HS-5 (cell line): ENCODE measurements around the gene RNU7-1.

Source experiments
- DNase-seq: peaks from one replicate; pipeline ENCODE4 v3.0.0-alpha.2; 2012; ENCODE audit warnings: low read depth

The RNU7-1 gene

GRCh38 chr12:6917491-6918231, 26.0 kb upstream of the RNU7-1 start:
- DNase-seq, result no peak

DNA sequence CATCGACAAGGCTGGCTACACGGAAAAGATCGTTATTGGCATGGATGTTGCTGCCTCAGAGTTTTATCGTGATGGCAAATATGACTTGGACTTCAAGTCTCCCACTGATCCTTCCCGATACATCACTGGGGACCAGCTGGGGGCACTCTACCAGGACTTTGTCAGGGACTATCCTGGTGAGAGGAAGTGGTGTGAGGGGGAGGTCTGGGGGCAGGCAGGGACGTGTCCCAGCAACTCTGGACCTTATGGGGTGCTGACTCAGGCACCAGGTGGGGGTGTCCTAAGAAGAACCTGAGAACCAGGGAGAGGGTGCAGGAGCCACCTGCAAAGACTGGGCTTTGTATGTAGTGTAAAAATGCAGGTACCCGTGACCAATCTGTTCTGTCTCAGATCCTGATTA, 24.0 kb upstream of the RNU7-1 start:
- DNase-seq, result no peak

DNA sequence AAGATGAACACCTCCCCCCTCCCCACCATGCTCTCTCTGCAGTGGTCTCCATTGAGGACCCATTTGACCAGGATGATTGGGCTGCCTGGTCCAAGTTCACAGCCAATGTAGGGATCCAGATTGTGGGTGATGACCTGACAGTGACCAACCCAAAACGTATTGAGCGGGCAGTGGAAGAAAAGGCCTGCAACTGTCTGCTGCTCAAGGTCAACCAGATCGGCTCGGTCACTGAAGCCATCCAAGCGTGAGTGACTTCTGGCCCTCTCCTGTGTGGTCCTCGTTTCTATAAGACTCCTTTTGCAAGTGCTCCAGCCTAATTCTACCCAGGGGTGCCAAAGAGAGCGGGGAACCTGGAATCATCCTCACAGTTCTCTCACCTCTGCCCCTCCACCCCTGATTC, 22.1 kb upstream of the RNU7-1 start:
- no peak for DNase-seq

DNA sequence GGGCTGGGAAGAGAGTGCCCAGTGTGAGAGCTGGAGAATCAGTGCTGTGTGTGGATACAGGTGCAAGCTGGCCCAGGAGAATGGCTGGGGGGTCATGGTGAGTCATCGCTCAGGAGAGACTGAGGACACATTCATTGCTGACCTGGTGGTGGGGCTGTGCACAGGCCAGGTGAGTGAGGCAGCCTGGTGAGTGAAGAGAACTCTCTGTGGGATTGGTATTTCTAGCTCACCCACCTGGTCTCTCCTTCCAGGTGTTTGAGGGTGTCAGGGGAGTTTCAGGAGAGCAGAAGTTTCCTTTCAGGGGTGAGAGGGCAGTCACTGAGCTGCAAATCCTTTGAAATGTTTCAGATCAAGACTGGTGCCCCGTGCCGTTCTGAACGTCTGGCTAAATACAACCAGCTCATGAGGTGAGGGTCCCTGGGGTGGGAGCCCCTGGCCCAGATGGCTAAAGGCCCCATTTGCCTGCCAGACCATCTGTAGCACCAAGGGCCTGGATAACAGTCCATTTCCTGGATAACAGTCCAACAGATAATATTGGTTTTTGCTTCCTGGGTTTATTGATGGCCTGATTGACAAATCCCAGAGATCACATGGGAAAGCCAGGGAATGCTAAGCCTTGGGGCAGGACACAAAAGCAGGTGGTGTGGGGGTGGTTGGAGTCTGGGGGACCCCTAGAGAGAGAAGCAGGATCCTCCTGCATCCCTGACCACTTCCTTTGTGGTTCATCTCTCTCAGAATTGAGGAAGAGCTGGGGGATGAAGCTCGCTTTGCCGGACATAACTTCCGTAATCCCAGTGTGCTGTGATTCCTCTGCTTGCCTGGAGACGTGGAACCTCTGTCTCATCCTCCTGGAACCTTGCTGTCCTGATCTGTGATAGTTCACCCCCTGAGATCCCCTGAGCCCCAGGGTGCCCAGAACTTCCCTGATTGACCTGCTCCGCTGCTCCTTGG, 21.3 kb upstream of the RNU7-1 start:
- no peak for DNase-seq

DNA sequence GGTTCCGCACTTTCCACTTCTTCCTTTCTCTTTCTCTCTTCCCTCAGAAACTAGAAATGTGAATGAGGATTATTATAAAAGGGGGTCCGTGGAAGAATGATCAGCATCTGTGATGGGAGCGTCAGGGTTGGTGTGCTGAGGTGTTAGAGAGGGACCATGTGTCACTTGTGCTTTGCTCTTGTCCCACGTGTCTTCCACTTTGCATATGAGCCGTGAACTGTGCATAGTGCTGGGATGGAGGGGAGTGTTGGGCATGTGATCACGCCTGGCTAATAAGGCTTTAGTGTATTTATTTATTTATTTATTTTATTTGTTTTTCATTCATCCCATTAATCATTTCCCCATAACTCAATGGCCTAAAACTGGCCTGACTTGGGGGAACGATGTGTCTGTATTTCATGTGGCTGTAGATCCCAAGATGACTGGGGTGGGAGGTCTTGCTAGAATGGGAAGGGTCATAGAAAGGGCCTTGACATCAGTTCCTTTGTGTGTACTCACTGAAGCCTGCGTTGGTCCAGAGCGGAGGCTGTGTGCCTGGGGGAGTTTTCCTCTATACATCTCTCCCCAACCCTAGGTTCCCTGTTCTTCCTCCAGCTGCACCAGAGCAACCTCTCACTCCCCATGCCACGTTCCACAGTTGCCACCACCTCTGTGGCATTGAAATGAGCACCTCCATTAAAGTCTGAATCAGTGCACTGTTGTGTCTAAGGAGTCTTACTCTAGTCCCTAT, 20.4 kb upstream of the RNU7-1 start:
- no peak for DNase-seq

GRCh38 chr12:6923851-6924250, 19.8 kb upstream of the RNU7-1 start:
- DNase-seq, result no peak

DNA sequence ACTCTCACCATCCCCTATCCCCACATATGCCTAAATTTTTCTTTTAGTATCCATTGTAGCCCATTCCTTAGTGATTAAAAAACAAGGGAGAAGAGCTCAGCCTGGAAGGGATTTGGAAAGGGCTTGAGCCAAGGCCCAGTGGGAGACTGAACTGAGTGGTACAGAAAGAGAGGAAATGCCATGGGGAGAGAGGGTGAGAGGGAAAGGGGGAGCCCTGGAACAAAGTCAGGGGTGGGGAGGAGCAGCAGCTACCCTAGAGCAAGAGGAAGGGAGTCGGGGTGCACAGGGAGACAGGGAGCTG, 18.4 kb upstream of the RNU7-1 start:
- DNase-seq, result no peak

DNA sequence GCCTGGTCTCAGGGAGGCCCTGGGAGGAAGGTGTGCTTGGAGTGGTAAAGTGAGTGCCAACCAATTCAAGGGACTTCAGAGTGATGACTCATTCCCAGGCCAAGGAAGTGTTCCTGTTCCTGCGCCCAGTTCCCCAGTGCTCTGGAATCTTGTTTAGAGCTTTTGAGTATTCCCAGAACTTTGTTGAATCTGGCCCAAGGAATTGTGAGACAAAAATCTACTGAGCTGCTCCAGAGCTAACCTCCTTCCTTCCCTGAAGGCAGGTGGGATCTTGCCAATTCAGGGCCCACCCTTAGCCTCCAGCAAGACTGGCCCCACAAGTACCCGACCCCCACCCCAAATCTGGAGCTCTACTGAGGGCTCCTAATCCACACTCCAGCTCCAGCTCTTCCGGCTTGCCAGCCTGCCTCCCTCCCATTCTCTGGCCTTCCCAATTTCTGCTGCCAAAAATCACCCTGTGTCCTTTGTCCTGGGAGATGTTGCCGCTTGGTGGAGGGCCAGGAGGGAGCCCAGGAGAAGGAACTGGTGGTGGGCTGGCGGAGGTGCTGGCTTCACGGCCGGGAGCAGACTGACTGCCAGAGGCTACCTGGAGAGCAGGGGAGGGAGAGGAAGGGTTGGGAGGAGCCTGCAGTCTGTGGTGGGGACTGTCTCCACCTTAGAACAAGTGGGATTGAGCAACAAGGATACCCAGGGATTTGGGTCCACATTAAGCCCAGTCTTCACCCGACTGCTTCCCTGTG, 17.9 kb upstream of the RNU7-1 start:
- peak; percentile 80 for DNase-seq

GRCh38 chr12:6927379-6928021, 16.1 kb upstream of the RNU7-1 start, which contains the start of gene ATN1:
Gene ATN1, plus strand, starts transcription at chr12:6927959. Its CDS starts 6,043 bp downstream, at chr12:6934002.
- DNase-seq, result no peak

GRCh38 chr12:6928022-6928702, 15.5 kb upstream of the RNU7-1 start:
- DNase-seq, result no peak

DNA sequence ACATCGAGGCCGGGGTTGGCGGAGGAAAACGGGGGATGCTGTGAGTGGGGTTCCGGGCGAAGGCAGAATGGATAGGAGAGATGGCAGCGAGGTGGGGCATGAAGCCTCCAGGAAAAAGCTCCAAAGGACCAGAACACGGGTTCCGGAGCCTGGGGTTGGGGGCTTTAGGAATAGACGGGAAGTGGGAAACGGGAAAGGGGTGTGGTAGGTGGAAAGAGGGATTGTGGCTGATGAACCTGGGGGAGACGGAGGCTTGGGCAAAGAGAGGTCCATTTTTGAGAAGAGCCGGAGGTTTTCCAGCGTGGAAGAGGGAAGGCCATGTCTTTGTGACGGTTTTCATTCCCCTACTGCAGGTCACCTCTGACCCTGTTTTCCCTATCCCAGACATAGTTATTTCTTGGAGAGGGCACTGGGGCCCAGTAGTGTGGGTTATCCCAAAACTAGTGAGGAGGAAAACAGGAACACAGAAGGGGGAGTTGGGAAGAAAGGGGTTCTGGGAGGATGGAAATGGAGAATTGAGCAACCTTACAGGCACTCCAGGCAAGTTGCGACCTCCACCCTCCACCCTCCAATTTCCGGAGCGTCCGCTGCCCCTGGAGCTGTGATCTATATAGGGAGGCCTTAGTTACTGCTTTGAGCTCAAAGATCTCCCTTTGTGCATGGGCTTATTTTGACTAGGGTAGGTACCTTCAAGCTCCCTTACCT, 14.8 kb upstream of the RNU7-1 start:
- DNase-seq, result no peak

GRCh38 chr12:6929466-6930452, 13.9 kb upstream of the RNU7-1 start:
- no peak for DNase-seq

DNA sequence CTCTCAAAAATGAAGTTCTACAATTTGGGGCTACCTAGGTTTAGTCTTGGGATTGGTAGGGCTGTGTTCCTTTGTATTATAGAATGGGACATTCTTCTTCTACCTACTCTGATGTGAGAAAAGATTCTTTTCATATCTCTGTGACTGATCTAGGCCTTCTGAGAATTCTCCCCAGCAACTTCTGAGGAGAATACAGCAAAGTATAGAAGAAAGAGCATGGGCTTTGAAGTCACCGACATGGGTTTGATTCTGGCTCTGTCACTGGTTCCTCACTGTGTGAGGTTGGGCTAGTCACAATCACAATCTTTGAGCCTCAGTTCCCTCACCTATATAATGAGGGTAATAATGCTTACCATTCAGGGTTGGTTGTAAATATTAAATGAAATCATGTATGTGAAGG, 10.8 kb upstream of the RNU7-1 start:
- no peak for DNase-seq

- DNase-seq, result no peak
Observed at GRCh38 chr12:6934110-6934509, 9.5 kb upstream of the RNU7-1 start.

DNA sequence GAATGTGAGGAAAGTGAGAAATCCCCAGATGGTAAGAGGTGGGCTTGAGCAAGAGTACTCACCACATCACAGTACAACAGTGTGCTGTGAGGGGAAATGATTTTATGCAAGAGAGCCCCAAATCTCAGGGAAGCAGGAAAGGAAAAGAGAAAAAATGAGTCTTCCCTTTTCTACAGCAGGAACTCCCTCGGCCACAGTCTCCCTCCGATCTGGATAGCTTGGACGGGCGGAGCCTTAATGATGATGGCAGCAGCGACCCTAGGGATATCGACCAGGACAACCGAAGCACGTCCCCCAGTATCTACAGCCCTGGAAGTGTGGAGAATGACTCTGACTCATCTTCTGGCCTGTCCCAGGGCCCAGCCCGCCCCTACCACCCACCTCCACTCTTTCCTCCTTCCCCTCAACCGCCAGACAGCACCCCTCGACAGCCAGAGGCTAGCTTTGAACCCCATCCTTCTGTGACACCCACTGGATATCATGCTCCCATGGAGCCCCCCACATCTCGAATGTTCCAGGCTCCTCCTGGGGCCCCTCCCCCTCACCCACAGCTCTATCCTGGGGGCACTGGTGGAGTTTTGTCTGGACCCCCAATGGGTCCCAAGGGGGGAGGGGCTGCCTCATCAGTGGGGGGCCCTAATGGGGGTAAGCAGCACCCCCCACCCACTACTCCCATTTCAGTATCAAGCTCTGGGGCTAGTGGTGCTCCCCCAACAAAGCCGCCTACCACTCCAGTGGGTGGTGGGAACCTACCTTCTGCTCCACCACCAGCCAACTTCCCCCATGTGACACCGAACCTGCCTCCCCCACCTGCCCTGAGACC, 8.0 kb upstream of the RNU7-1 start:
- no peak for DNase-seq

DNA sequence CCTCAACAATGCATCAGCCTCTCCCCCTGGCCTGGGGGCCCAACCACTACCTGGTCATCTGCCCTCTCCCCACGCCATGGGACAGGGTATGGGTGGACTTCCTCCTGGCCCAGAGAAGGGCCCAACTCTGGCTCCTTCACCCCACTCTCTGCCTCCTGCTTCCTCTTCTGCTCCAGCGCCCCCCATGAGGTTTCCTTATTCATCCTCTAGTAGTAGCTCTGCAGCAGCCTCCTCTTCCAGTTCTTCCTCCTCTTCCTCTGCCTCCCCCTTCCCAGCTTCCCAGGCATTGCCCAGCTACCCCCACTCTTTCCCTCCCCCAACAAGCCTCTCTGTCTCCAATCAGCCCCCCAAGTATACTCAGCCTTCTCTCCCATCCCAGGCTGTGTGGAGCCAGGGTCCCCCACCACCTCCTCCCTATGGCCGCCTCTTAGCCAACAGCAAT, 7.4 kb upstream of the RNU7-1 start:
- DNase-seq, result no peak

GRCh38 chr12:6936636-6937480, 6.8 kb upstream of the RNU7-1 start:
- DNase-seq, result no peak
